ENCODE data around the gene CCSER1. TPM values are rescaled to one million over a fixed set of nuclear protein-coding genes. Genes with fewer than 3 reads are reported as not detected.

CCSER1 gene
- total and polyA plus RNA-seq, 2 of the 8 experiments (the other 6 are each of a cell fraction or from before 2014, with no cell fraction given), result 0.26 to 0.84 TPM

GRCh38 chr4:90145319-90145718 is 18.1 kb downstream of the CCSER1 start:
- no peaks in the 10 kb centered on the region for H3K23me2 ChIP-seq (ENCODE audit: low read depth, low read length)
- DNase-seq (ENCODE audit: low read depth in 1 of 2, low spot score in 2 of 2), result no peak
- no peak overlapping the region for H2AFZ ChIP-seq (ENCODE audit: low read length)
- H3K14ac ChIP-seq (ENCODE audit: insufficient read length), result no peak overlapping the region
- H3K9ac ChIP-seq (replicated peaks in 1 of 4; ENCODE audit: extremely low read depth in 1 of 4, low read depth in 3 of 4, low read length in 3 of 4), result no peak overlapping the region
- no peak overlapping the region for H2BK20ac ChIP-seq (ENCODE audit: low read length)
- no peaks in the 10 kb centered on the region for H4K20me1 ChIP-seq (replicated peaks in 1 of 2; ENCODE audit: control insufficient read depth in 1 of 2, insufficient read depth in 2 of 2, low read length in 2 of 2)
- H3K27ac ChIP-seq (ENCODE audit: low read depth, low read length), result no peak overlapping the region
- H2AK5ac ChIP-seq (ENCODE audit: low read depth, low read length), result no peak overlapping the region
- H3K9me3 ChIP-seq (ENCODE audit: insufficient read depth in 2 of 2, low read depth in 1 of 2, low read length in 1 of 2), result no peaks in the 10 kb centered on the region
- ChIA-PET POLR2A (ENCODE audit: partially characterized antibody) (no interaction called here), CTCF (ENCODE audit: partially characterized antibody) (no interaction called here)
- H3K18ac ChIP-seq (ENCODE audit: extremely low read depth, low read length), result no peak overlapping the region
- H2BK5ac ChIP-seq (ENCODE audit: low read depth, low read length), result no peak overlapping the region
- no peak overlapping the region for H4K5ac ChIP-seq (ENCODE audit: insufficient read length, low read depth, low read length)
- no peak overlapping the region for H4K91ac ChIP-seq (replicated peaks; ENCODE audit: insufficient read length, low read length)
- 53% methylated on average over 2 of the region's 2 CpGs; no CpG with 5 or more reads in 1 of the 2 experiments for WGBS, 2 experiments (ENCODE audit: extremely low coverage in 1 of 2, insufficient coverage in 1 of 2, insufficient read length in 1 of 2, insufficient replicate concordance in 2 of 2, low coverage in 1 of 2, low lambda C conversion rate in 2 of 2, missing lambda C conversion rate in 1 of 2)
- H3K4ac ChIP-seq (replicated peaks; ENCODE audit: insufficient read length, low read depth, low read length), result no peak overlapping the region
- H4K8ac ChIP-seq (ENCODE audit: extremely low read depth, insufficient read depth, low read length), result no peak overlapping the region
- H3K23ac ChIP-seq (ENCODE audit: insufficient read length), result no peak overlapping the region
- H3K4me1 ChIP-seq (replicated peaks in 1 of 4; ENCODE audit: control insufficient read depth in 3 of 4, insufficient read depth in 4 of 4, low read length in 3 of 4), result no peaks in the 10 kb centered on the region
- H2BK12ac ChIP-seq (ENCODE audit: low read depth, low read length), result no peak overlapping the region
- H3K36me3 ChIP-seq (ENCODE audit: control insufficient read depth in 2 of 4, insufficient read depth in 4 of 4, low read length in 3 of 4), result no peaks in the 10 kb centered on the region
- no peak for FAIRE-seq
- no peak overlapping the region for H2BK120ac ChIP-seq (replicated peaks; ENCODE audit: low read depth, low read length)
- H3K27me3 ChIP-seq (replicated peaks in 1 of 4; ENCODE audit: control insufficient read depth in 3 of 4, extremely low read depth in 1 of 4, insufficient read depth in 3 of 4, low read length in 3 of 4), result no peaks in the 10 kb centered on the region
- no peaks in the 10 kb centered on the region for H3K79me1 ChIP-seq (ENCODE audit: low read depth, low read length)
- H3K4me2 ChIP-seq (ENCODE audit: insufficient read depth in 1 of 2, low read depth in 2 of 2, low read length in 2 of 2), result no peak overlapping the region
- H2BK15ac ChIP-seq (ENCODE audit: low read length), result no peak overlapping the region
- H3K4me3 ChIP-seq (ENCODE audit: extremely low read depth in 1 of 4, insufficient read depth in 2 of 4, low read depth in 3 of 4, low read length in 4 of 4), result no peak overlapping the region
- H3K56ac ChIP-seq (replicated peaks; ENCODE audit: insufficient read length, low read depth, low read length), result no peak overlapping the region
- no peaks in the 10 kb centered on the region for H3K79me2 ChIP-seq (ENCODE audit: control insufficient read depth in 1 of 2, insufficient read depth in 2 of 2, low read length in 2 of 2)
- no peak for TF ChIP-seq CHD7 (IDR thresholded peaks at IDR 0.05; ENCODE audit: insufficient replicate concordance, low read length)
